GM12878 (cell line): ENCODE data around the gene MYLIP. TPM values are rescaled to one million over a fixed set of nuclear protein-coding genes. Genes with fewer than 3 reads are reported as not detected.

Source experiments
- CBFB ChIP-seq: IDR thresholded peaks from 2 replicates; pipeline ENCODE4 v1.6.1; 2016; ENCODE audit warnings: antibody characterized with exemption, low read depth
- CEBPZ ChIP-seq: fragments of 150-350 bp; IDR thresholded peaks from 2 replicates; pipeline ENCODE4 v1.6.1; 2016; ENCODE audit warnings: low read depth, low read length
- EP300 ChIP-seq, 2 experiments: fragments of 150-350 bp in 1 of 2; IDR thresholded peaks; 2 replicates each; pipeline ENCODE4 v1.6.1; 2011 to 2012; ENCODE audit warnings: low read depth in 2 of 2, low read length in 2 of 2, borderline replicate concordance in 1 of 2, improper control_type of control experiment in 1 of 2, inconsistent platforms in 1 of 2; ENCODE audit not compliant: control insufficient read depth in 1 of 2
- REST ChIP-seq: IDR thresholded peaks from 2 replicates; pipeline ENCODE4 v1.6.1; 2012; ENCODE audit warnings: mild to moderate bottlenecking, low read depth, low read length
- RFX5 ChIP-seq: IDR thresholded peaks from 2 replicates; pipeline ENCODE4 v1.6.1; 2011; ENCODE audit warnings: low read depth, low read length, improper control_type of control experiment
- TBL1XR1 ChIP-seq: IDR thresholded peaks from 2 replicates; pipeline ENCODE4 v1.6.1; 2012; ENCODE audit warnings: low read depth, low read length, improper control_type of control experiment
- ZNF622 ChIP-seq: fragments of 450-650 bp; IDR thresholded peaks from 2 replicates; pipeline ENCODE4 v1.6.1; 2017; ENCODE audit warnings: mild to moderate bottlenecking, inconsistent platforms
- polyA plus RNA-seq, 11 experiments: library from polyadenylated mRNA; depleted of rRNA in 4 of 11; unstranded in 6 of 11; stranded (reverse) in 5 of 11; fragments of >200 nt; fragmentation: Nextera tagmentation in 4 of 11; fragmentation: Illumina TruSeq in 1 of 11; extraction: Ambion mirVana in 4 of 11; extraction: Trizol in 1 of 11; gene quantifications; 1 replicate in 1 of 11; 2 replicates in 10 of 11; pipeline versions ENCODE4 v1.2.1 to v1.2.3, GENCODE V29; 2011 to 2016; ENCODE audit warnings: inconsistent platforms in 2 of 11, missing spikeins in 2 of 11, low read depth in 1 of 11
- total RNA-seq, 4 experiments: library from RNA; depleted of rRNA in 3 of 4; stranded (reverse); fragments of >200 nt in 3 of 4; fragmentation: Illumina TruSeq in 1 of 4; extraction: Trizol in 1 of 4; gene quantifications; 2 replicates each; pipeline versions ENCODE4 v1.2.1 to v1.2.3, GENCODE V29; 2013 to 2021

Gene MYLIP
- total and polyA plus RNA-seq, 10 of the 15 experiments (the other 5 are each of a cell fraction or from before 2014, with no cell fraction given) = 5.3 to 123 (median 12.5) TPM

DNA sequence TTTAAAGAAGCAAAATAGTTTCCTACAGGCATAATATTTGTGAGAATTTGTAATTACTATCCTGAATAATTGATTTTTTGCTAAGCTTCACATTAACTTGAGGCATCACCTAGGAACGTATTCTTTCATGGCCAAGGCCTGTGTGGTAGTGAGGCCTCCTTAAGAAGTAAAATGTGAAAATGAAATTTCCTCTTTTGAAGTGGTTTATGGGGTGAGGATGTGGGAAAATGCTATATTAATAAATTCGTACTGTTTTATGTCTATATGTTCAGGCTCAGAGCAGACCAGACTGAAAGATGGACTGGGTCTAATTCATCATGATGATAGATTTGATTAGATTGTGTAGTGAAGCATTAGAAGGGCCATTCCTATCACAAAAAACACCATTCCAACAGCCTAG lies 33.1 kb downstream of the MYLIP start (continued):
- TF ChIP-seq REST = no peak
- TF ChIP-seq RFX5 = no peak
- TF ChIP-seq EP300 (IDR thresholded peaks at IDR 0.05; ENCODE audit: borderline replicate concordance in 1 of 2, control insufficient read depth in 1 of 2, low read depth in 2 of 2, low read length in 2 of 2) = no peak
- TF ChIP-seq CBFB = 0 out of 2 replicates have a peak, but pooled peaks have one; percentile 28
- no peak for TF ChIP-seq ZNF622
- TF ChIP-seq TBL1XR1 = no peak
- no peak for TF ChIP-seq CEBPZ
- TF ChIP-seq, all 136 proteins: peak for 14
